Fibroblast of skin of back (primary cell): ENCODE data around the gene TEX13C. TPM values are rescaled to one million over a fixed set of nuclear protein-coding genes. Genes with fewer than 3 reads are reported as not detected.
"Not testable (repeated sequence)": the region's sequence is repeated elsewhere in the genome, so short reads cannot be mapped to it uniquely, and the experiment has no call there.

Experiments
- DNase-seq: peaks from one replicate; pipeline ENCODE4 v3.0.0-alpha.2; 2013
- polyA plus RNA-seq, 2 experiments: library from polyadenylated mRNA; unstranded; fragments of 120-200 nt; gene quantifications; one replicate each; pipeline ENCODE4 v1.2.1, GENCODE V29; 2013; ENCODE audit not compliant: insufficient read length in 2 of 2

TEX13C gene
- polyA plus RNA-seq (2013, experiment 1 of 2; ENCODE audit: insufficient read length) = not detected
- polyA plus RNA-seq (2013, experiment 2 of 2; ENCODE audit: insufficient read length) = not detected

GRCh38 chrX:125319646-125320521, at the start of gene TEX13C:
Gene TEX13C (plus strand): TSS chrX:125319871. CDS start chrX:125320120, 249 bp downstream.
- no peak for DNase-seq

GRCh38 chrX:125287282-125287681, 32.4 kb upstream of the TEX13C start:
- DNase-seq = no peak

DNA sequence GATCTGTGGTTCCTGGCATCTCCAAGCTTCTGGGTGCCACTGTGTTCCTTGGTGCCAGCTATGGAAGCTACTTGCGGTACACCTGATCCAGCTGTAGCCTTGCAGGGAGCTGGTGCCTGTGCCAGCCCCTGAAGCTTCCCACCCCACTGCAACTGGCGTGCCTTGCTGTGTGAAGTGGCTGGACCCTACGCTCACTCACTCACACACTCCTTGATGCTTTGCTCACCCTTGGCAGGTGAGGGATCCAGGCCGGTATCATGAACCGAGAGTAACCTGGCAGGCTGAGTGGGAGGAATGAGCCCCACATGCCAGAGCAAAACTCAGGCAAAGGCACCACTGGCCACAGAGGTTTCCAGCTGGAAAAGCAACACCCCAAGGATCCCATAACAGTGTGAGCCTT, 31.3 kb upstream of the TEX13C start:
- DNase-seq = no peak

GRCh38 chrX:125289209-125289608, 30.5 kb upstream of the TEX13C start:
- DNase-seq = peak; percentile 42

DNA sequence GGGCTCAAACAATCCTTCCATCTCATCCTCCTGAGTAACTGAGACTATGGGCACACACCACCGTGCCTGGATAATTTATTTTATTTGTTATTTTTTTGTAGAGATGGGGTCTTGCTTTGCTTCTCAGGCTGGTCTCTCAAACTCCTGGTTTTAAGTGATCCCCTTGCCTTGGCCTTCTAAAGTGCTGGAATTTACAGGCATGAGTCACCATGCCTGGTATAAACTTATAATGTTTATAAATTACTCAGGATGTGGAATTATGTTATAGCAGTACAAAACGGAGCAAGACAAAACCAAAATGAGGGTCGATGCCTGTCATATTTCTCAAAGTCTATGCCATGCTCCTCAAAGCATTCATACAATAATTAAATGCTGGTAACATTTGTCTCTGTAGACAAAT, 29.8 kb upstream of the TEX13C start:
- peak; percentile 23 for DNase-seq

GRCh38 chrX:125291124-125291523, 28.5 kb upstream of the TEX13C start:
- DNase-seq = no peak

DNA sequence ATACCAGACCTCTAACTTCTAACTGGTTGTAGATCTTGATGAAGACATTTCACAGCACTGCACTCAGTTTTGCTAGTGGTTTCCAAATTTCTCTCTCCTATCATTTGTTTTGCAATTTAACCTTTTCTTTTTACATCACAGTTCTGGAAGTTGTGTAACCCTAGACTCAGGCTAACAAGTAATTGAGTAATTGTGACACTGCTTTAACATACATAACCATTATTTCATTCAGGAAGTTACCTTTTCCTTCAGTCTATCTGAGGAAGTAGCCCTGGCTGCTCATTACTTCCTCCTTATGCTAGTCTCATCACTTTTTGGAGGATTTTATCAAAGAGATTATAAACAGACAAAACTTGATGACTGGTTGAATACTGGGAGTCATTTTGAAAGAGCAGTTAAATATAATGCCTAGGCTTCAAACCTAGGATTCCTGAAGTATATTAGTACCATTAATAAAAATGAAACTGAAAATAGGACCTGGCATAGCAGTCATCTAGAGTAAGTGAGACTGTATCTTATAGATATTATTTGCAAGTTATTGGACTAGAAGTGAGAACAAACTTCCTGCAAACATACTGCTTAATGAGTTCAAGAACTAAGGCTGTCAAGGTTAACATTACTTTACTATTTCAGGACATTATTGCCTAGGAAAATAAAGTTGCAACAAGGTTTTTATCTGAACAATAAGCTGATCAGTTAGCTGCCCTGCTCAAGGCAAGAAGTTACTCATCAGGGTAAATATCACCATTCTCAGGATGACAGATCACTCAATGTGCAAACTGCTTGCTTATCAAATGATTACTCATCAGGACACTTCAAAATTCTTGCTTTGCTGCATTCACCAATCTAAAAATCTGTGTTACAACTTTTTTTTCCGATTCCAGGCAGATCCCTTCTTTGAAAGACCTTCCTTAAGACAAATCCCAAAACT, 25.6 kb upstream of the TEX13C start:
- DNase-seq = no peak

GRCh38 chrX:125295337-125295736, 24.3 kb upstream of the TEX13C start:
- DNase-seq = no peak

- DNase-seq = no peak
Observed at GRCh38 chrX:125298871-125299270, 20.8 kb upstream of the TEX13C start.

- DNase-seq = no peak
Observed at GRCh38 chrX:125306335-125306866, 13.3 kb upstream of the TEX13C start.

- DNase-seq = no peak
Observed at GRCh38 chrX:125308653-125309052, 11.0 kb upstream of the TEX13C start.

DNA sequence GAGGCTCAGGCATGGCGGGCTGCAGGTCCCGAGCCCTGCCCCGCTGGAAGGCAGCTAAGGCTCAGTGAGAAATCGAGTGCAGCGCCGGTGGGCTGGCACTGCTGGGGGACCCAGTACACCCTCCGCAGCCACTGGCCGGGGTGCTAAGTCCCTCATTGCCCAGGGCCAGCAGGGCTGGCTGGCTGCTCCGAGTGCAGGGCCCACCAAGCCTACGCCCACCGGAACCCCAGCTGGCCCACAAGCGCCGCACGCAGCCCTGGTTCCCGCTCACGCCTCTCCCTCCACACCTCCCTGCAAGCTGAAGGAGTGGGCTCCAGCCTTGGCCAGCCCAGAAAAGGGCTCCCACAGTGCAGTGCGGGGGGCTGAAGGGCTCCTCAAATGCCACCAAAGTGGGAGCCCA, 505 bp upstream of the TEX13C start:
- DNase-seq = not testable (repeated sequence)

DNA sequence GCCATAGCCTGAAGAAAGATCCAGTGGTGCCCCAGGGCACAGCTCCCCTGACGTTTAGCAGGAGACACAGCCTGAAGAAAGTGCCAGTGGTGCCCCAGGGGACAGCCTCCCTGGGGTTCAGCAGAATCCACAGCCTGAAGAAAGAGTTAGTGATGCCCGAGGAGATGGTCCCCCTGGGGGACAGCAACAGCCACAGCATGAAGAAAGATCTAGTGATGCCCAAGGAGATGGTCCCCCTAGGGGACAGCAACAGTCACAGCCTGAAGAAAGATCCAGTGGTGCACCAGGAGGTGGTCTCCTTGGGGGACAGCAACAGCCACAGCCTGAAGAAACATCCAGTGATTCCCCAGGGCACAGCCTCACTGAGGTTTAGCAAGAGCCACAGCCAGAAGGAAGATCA, 2.8 kb downstream of the TEX13C start:
- DNase-seq = no peak

DNA sequence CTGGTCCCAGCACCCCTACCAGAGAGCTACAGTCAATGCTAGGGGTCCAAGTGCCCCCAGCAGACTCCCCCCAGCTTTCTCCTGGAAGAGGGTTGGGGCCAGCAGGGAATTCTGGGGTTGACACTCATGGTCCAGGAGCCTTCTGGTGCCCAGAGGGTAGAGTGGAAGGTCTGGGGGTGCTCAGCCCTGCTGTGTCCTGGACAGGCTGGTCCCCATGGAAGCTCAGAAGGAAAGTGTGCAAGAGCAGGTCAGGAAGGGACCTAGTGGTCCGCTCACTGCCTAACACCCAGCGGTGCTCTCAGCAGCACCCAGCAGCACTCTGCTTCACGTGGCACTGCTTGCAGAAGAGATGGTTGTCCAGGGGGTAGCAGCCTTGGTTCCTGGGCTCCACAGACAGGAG, 6.9 kb downstream of the TEX13C start:
- DNase-seq = no peak

DNA sequence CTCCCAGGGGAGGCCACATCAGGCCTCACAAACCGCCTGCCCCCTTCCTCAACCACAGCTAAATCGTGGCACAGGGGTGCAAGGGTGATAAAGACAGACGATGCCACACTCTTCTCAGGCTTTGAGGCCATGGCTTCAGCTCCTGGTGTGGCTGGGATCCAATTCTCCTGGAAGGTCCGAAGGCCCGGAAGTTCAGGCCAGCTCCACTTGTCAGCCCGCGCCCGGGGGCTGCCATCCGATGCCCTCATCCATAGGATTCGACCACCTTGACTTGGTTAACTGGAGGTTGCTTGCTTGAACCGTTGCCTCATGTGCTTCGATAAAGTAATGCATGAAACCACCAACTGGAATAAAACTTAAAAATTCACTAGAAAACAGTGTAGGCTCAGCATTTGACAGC, 8.2 kb downstream of the TEX13C start:
- no peak for DNase-seq

GRCh38 chrX:125333583-125333982, 13.9 kb downstream of the TEX13C start:
- no peak for DNase-seq

- DNase-seq = no peak
Observed at GRCh38 chrX:125340490-125340889, 20.8 kb downstream of the TEX13C start.

- DNase-seq = no peak
Observed at GRCh38 chrX:125374169-125374568, 54.5 kb downstream of the TEX13C start.
